NCI-H524 (cell line): ENCODE results near the gene IGF2BP2.
A peak's percentile ranks its signal among the peaks of the same experiment; 100 is the strongest.
"Not testable (repeated sequence)": the region's sequence is repeated elsewhere in the genome, so short reads cannot be mapped to it uniquely, and the experiment has no call there.

ENCODE experiments used
- DNase-seq, 2 experiments: peaks; one replicate each; lab custom pipeline; 2025; lab: John Stamatoyannopoulos, UW

IGF2BP2 gene

GRCh38 chr3:185711255-185711870 lies 113.5 kb downstream of the IGF2BP2 start:
- DNase-seq, result no peak

- peak; percentile 26 to 52 for DNase-seq
Measured at GRCh38 chr3:185709251-185709955, 115.4 kb downstream of the IGF2BP2 start.

GRCh38 chr3:185708392-185708791 lies 116.5 kb downstream of the IGF2BP2 start:
- no peak for DNase-seq

- DNase-seq, result no peak
Measured at GRCh38 chr3:185705498-185705897, 119.3 kb downstream of the IGF2BP2 start.

DNA sequence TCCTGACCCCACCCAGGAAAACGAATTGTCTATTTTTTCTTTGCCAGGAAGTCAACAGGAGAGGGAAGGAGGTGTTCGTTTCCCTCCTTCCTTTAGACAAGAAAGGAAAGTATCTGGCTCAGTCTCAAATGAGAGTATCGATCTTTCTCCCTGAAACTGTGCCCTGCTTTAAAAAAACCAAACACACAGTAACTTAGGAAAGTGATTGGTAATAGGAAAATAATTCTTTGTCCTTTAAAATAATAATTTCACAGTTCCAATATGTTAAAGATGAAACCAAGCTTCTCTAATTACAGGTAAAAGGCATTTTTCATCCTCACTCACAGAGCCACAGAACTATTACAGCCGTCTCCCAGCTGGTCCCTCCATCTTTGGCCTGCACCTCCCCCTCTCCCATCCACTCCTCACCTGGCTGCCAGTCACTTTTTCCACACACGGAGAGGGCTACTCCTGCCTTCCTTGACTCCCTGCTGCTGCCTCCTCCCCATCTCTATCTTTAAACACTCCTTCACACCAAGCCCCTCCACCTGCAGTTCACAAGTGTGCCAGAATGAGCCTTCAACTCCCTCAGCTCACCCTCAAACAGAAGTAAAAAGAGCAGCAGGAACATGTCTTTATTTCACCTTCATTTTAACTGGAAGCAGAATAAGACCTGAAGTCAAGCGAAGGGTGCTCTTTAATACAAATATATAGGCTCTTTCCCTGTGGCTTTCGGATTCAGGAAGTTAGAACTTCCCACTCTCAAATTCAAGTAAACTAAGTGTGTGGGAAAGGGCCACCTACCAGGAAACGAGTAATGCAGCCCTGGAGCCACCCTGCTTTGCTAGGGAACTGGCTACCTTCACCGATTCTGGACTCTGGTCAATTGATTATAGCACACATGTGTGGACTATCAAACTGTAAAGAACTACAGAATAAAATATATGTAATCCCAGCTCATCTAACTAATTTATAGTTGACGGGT lies 122.3 kb downstream of the IGF2BP2 start:
- DNase-seq, result no peak

- peak in 1 of 2 experiments; percentile 19 for DNase-seq
Measured at GRCh38 chr3:185701611-185702261, 123.1 kb downstream of the IGF2BP2 start.

DNA sequence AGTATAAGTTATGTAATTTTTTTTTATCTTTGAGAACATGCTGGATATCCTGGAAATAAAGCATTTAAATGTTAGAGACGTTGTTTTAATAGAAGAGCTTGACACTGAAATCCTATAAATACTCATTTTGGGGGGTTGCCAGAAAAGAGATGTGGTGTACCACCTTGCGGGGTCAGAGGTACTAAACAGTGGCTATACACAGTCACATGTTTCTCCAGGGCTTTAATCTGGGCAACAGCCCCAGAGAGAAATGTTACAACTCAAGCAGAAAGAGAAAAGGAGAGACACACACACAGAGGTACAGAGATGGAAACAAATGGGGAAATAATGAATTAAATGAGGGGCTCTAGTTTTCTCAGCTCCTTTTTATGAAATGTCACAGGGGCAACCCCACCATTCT lies 124.9 kb downstream of the IGF2BP2 start:
- DNase-seq, result no peak

- not testable (repeated sequence) for DNase-seq
Measured at GRCh38 chr3:185697228-185697627, 127.6 kb downstream of the IGF2BP2 start.

DNA sequence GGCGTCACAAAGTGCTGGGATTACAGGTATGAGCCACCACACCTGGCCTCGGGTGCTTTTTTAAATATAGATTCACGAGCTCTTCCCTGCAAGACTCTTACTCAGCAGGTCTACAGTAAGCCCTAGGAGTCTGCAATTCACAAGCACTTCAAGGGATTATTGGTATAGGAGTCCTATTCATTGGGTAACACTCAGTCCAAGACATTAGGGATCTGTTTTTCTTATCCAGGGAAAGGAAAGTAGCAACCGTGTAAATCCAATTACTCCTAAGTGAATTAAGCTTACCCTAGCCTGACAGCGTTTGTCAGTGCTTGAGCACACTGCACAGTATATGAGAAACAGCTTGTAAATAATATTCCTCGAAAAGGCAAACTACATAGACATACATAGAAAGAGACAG lies 128.8 kb downstream of the IGF2BP2 start:
- peak; percentile 80 to 96 for DNase-seq

DNA sequence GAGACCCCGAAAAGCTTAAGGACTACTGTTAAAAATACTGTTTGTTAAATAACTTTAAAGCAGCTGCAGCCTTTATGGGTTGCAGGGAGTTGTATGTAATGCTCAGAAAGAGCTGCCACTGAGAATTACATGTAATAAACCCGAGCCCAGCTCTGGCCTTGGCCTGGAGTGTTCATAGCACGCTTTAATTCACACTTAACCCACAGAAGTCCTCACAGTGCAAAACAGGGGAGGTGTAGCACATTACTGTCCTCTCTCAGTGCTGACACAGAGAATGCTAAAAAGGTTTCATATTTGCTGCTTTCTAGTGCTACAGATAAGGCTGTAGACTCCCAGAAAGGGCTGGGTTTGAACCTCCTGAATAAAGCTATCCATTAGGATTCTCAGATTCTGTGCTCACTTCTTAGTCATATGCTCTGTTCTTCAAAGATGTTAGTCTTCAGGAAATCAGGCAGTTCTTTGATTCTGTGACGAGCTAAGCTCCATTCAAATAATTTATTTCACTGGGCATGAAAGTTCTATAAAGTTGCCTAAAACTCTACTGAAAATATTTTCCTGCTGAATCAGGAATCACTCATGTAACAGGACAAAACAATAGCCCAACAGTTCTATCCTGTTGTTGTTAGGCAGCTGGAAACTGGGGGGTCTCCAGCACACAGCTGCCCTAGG lies 130.7 kb downstream of the IGF2BP2 start:
- no peak for DNase-seq

GRCh38 chr3:185691622-185692021 lies 133.2 kb downstream of the IGF2BP2 start:
- DNase-seq, result no peak

GRCh38 chr3:185687271-185687878 lies 137.5 kb downstream of the IGF2BP2 start:
- DNase-seq, result peak; percentile 92 to 96

GRCh38 chr3:185685231-185686035 lies 139.4 kb downstream of the IGF2BP2 start:
- no peak for DNase-seq

DNA sequence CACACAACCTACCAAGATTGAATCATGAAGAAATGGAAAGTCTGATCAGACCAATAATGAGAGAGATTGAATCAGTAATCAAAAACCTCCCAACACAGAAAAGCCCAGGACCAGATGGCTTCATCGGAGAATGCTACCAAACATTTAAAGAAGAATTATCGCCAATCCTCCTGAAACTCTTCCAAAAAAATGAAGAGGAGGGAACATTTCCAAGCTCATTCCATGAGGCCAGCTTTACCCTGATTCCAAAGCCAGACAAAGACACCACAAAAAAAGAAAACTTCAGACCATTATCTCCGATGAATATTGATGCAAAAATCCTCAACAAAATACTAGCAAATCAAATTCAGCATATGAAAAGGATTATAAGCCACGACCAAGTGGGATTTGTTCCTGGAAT lies 144.6 kb downstream of the IGF2BP2 start:
- DNase-seq, result no peak

DNA sequence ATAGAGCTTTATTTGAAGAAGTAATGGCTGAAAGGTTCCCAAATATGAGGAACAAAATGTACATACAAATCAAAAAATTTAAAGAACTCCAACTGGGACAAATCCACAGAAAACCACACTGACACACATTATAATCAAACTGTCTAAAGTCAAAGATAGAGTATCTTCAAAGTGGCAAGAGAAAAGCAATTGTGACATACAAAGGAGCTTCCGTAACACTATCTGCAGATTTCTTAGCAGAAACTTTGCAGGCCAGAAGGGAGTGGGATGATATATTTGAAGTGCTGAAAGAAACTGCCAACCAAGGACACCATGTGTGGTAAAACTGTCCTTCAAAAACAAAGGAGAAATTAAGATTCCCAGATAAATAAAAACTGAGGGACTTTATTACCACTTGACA lies 146.8 kb downstream of the IGF2BP2 start:
- no peak for DNase-seq

- DNase-seq, result peak; percentile 27 to 69
Measured at GRCh38 chr3:185677146-185677829, 147.6 kb downstream of the IGF2BP2 start.

- no peak for DNase-seq
Measured at GRCh38 chr3:185667574-185667973, 157.3 kb downstream of the IGF2BP2 start.

DNA sequence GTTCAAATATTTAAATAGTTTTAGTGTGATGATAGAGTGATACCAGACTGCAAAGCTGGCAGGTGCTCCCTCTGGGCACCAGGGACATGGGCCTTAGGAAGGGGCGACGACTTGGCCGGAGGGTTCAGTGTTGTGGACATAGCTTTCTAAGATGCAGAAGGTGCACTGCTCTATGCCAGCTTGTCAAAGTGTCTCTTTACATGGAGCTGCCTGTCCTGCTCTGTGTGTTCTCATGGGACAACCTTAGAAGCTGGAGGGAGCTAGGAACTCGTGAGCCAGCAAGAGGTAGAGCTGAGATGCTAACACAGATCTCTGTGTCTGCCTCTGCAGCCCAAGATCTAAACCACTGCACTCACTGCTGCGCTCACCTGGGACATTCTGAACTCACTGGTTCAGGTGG lies 160.9 kb downstream of the IGF2BP2 start:
- DNase-seq, result no peak

DNA sequence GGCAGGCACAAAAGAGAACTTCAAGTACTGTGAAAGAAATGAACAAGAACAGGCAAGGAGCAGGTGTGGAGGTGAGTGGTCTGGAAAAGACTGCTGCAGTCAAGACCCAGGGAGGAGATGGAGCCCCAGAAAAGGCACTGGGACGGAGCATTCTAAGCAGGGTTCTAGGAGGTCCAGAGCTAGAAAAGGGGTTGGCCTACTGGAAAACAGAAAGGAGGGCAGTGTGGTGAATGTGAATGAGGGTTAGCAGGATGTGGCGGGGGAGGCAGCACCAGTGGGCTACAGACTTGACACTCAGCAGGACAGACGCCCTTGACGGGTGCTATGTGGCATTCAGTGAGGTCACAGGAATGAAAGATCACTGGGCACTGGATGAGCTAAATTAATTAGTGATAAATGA lies 163.1 kb downstream of the IGF2BP2 start:
- no peak for DNase-seq

GRCh38 chr3:185661296-185661695 lies 163.5 kb downstream of the IGF2BP2 start:
- DNase-seq, result not testable (repeated sequence)
